Ishikawa (cell line): ENCODE data around the gene TRIM33.
A peak's percentile ranks its signal among the peaks of the same experiment; 100 is the strongest.

ENCODE experiments used
- CEBPB ChIP-seq: IDR thresholded peaks from 2 replicates; pipeline ENCODE4 v1.6.1; 2012
- CREB1 ChIP-seq: IDR thresholded peaks from 2 replicates; pipeline ENCODE4 v1.6.1; 2012; ENCODE audit warnings: low read depth
- EGR1 ChIP-seq: IDR thresholded peaks from 2 replicates; pipeline ENCODE4 v1.6.1; 2012
- EP300 ChIP-seq: IDR thresholded peaks from 2 replicates; pipeline ENCODE4 v1.6.1; 2012; ENCODE audit warnings: borderline replicate concordance
- FOXM1 ChIP-seq: IDR thresholded peaks from 2 replicates; pipeline ENCODE4 v1.6.1; 2012; ENCODE audit warnings: low read depth, borderline replicate concordance
- NFIC ChIP-seq: IDR thresholded peaks from 2 replicates; pipeline ENCODE4 v1.6.1; 2012
- RAD21 ChIP-seq: IDR thresholded peaks from 2 replicates; pipeline ENCODE4 v1.6.1; 2012; ENCODE audit warnings: low read depth
- TAF1 ChIP-seq: IDR thresholded peaks from 2 replicates; pipeline ENCODE4 v1.6.1; 2012; ENCODE audit warnings: low read depth, mild to moderate bottlenecking
- TCF12 ChIP-seq: IDR thresholded peaks from 2 replicates; pipeline ENCODE4 v1.6.1; 2012; ENCODE audit warnings: low read depth
- TEAD4 ChIP-seq: IDR thresholded peaks from 2 replicates; pipeline ENCODE4 v1.6.1; 2012
- USF1 ChIP-seq: IDR thresholded peaks from 2 replicates; pipeline ENCODE4 v1.6.1; 2012
- YY1 ChIP-seq: IDR thresholded peaks from 2 replicates; pipeline ENCODE4 v1.6.1; 2012; ENCODE audit warnings: low read depth
- ZBTB7A ChIP-seq: IDR thresholded peaks from 2 replicates; pipeline ENCODE4 v1.6.1; 2012; ENCODE audit warnings: low read depth
- TF ChIP-seq, protein P1 (sequence below): IDR thresholded peaks from 2 replicates; pipeline ENCODE4 v1.6.1; 2012; ENCODE audit warnings: low read depth, mild to moderate bottlenecking
- TF ChIP-seq, protein P2 (sequence below): IDR thresholded peaks from 2 replicates; pipeline ENCODE4 v1.6.1; 2012

The TRIM33 gene

DNA sequence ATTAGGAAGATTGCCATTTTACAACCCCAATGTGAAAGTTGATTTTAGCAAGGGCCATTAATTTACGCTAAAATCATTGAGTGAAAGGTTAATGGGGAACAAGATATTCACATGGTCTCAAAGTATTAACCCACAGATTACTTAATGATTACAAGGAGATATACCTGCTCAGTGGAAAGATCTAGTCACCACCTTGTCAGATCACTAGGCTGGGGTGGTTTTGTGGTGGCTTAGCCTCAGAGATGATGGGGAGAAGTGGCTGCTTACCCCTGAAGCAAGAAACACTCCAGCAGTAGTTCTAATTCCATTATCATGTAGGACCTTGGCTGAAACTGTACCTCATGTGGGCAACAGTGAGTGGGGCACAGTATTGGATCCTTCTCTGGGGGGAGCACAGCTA, 20.1 kb upstream of the TRIM33 start:
- TF ChIP-seq TAF1 (no peak), CREB1 (no peak), ZBTB7A (no peak), TCF12 (no peak), RAD21 (no peak), YY1 (no peak), EGR1 (no peak), FOXM1 (no peak), USF1 (no peak)
- TF ChIP-seq, protein P1, sequence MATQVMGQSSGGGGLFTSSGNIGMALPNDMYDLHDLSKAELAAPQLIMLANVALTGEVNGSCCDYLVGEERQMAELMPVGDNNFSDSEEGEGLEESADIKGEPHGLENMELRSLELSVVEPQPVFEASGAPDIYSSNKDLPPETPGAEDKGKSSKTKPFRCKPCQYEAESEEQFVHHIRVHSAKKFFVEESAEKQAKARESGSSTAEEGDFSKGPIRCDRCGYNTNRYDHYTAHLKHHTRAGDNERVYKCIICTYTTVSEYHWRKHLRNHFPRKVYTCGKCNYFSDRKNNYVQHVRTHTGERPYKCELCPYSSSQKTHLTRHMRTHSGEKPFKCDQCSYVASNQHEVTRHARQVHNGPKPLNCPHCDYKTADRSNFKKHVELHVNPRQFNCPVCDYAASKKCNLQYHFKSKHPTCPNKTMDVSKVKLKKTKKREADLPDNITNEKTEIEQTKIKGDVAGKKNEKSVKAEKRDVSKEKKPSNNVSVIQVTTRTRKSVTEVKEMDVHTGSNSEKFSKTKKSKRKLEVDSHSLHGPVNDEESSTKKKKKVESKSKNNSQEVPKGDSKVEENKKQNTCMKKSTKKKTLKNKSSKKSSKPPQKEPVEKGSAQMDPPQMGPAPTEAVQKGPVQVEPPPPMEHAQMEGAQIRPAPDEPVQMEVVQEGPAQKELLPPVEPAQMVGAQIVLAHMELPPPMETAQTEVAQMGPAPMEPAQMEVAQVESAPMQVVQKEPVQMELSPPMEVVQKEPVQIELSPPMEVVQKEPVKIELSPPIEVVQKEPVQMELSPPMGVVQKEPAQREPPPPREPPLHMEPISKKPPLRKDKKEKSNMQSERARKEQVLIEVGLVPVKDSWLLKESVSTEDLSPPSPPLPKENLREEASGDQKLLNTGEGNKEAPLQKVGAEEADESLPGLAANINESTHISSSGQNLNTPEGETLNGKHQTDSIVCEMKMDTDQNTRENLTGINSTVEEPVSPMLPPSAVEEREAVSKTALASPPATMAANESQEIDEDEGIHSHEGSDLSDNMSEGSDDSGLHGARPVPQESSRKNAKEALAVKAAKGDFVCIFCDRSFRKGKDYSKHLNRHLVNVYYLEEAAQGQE: no peak
- TF ChIP-seq, protein P2, sequence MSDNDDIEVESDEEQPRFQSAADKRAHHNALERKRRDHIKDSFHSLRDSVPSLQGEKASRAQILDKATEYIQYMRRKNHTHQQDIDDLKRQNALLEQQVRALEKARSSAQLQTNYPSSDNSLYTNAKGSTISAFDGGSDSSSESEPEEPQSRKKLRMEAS: no peak

- TF ChIP-seq CREB1 (no peak), TEAD4 (no peak), TCF12 (no peak), RAD21 (no peak), FOXM1 (no peak), CEBPB (no peak), USF1 (no peak), EP300 (no peak), NFIC (no peak), TAF1 (no peak), YY1 (no peak), EGR1 (no peak), ZBTB7A (no peak)
- TF ChIP-seq, protein P2: no peak
- TF ChIP-seq, protein P1: no peak
These were observed 19.2 kb upstream of the TRIM33 start for GRCh38 chr1:114530224-114530623.

DNA sequence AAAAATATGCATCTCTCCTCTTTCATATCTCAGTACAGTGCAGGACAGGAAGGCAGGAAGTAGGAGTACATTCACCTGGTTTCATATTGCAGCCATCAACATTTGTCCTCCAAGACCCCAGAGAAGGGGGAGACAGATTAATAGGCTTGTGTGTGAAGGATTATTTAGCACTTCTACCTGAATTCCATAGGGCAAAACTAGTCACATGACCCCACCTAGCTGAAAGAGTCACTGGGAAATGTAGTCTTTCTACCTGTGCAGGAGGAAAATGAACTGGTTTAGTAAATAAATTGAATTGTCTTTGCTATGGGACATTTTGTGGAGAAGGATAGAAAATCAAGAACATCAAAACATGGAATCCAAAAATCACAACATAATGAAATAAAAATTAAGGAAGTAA, 13.9 kb upstream of the TRIM33 start:
- TF ChIP-seq YY1 (no peak), USF1 (peak; percentile 94)

DNA sequence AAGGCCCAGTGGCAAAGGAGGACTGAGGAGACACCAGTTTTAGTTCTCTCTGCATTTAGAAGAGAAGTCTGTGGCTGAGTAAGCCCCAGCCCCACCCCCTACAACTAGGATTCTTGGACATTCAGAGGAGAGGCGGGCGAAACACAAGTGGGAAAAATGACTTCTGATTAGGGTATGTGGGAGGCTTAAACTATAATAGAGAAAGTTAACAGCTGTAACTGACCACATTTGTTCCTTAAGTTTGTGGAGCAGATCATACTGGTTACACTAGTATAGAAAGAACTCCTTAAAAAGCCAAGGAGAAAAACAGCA, 11.2 kb upstream of the TRIM33 start:
- TF ChIP-seq TAF1: no peak
- no peak for TF ChIP-seq CREB1

GRCh38 chr1:114521396-114522263, 10.6 kb upstream of the TRIM33 start:
- TF ChIP-seq, protein P1: no peak
- TF ChIP-seq CREB1 (no peak), USF1 (no peak), NFIC (no peak), ZBTB7A (no peak), EP300 (no peak), TCF12 (no peak), FOXM1 (no peak), YY1 (no peak), TEAD4 (no peak), RAD21 (no peak)
- TF ChIP-seq, protein P2: no peak
